T-helper 1 cell treated with Interleukin-12 subunit alpha and Interleukin-12 subunit beta and Interleukin-4 antibody, amounts not matched to agents 30 ng/mL and 1 ng/mL, for 36 hours (primary cell): ENCODE data around the gene PKN2. TPM values are rescaled to one million over a fixed set of nuclear protein-coding genes. Genes with fewer than 3 reads are reported as not detected.
"Not testable (repeated sequence)": the region's sequence is repeated elsewhere in the genome, so short reads cannot be mapped to it uniquely, and the experiment has no call there.

ENCODE experiments used
- intact Hi-C: fragments of 100-400 bp; cut with micrococcal nuclease; formaldehyde crosslinking; loops from one replicate; pipeline ENCODE4 v1.15.1; 2024
- total RNA-seq: library from RNA; stranded (reverse); gene quantifications from 2 replicates; pipeline ENCODE4 v1.2.3, GENCODE V29; 2022

PKN2 gene
- total RNA-seq, 1 donor from 2014 or later = 32.6 TPM

DNA sequence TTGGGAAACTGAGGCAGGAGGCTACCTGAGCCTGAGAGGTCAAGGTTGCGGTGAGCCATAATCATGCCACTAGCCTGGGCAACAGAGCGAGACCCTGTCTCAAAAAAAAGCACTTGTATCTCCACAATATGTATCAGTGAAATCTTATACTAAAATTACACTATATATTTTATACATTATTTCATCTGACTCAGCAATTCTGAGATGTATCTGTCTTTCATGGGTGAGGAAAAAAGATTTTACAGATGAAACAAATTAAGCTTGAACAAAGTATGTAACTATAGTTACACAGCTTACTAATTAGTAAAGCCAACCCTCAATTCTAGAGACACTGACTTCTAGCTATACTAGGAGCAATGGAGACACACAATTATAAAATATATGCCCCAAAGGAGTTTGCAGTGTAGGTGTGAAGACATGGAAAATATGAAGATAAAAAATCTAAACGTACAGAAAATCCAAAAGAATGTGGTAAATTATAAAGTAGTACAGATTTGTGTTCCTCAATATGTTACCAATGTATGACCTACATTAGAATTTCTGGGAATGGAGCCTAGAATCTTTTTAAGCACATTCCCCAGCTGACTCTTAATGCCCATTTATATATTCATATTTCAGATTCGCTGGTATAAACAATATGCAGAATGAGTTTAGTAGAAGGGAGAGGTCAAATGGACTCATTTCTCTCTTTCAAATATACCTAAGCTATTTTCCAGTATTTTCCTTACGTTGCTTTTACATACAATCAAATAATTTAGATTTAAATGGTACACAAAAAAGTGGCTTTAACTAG lies 192.7 kb downstream of the PKN2 start:
- intact Hi-C loops = loop anchor here (1.0 to 5.0 kb wide), 8 partner anchors 8 to 694 kb away; no protein-coding TSS in a partner anchor

DNA sequence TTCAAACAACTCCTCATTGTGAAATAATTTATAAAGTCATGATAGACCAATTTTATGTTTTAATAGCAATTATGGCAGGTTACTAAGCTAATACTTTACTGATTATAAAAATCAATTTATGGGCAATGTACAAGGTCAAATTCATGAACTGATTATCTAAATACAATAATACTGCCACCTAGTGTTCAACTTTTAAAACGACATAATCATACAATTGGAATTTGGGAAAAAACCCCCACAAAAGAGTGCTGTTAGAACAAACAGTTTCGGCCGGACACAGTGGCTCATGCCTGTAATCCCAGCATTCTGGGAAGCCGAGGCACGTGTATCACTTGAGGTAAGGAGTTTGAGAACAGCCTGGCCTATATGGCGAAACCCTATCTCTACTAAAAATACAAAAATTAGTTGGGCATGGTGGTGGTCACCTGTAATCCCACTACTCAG lies 193.3 kb downstream of the PKN2 start:
- intact Hi-C loops = loop anchor here (1.0 to 5.0 kb wide), 8 partner anchors 9 to 695 kb away; no protein-coding TSS in a partner anchor

DNA sequence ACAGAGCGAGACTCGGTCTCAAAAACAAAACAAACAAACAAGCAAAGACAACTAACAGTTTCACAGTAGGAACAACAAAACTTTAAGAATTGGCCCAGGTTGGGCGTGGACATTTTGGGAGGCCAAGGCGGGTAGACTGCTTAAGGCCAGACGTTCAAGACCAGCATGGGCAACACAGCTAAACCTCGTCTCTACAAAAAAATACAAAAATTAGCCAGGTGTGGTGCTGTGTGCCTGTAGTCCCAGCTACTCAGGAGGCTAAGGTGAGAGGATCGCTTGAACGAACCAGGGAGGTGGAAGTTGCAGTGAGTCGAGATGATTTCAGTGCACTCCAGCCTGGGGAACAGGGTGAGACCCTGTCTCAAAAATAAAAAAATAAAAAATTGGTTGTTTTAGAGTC lies 193.8 kb downstream of the PKN2 start:
- intact Hi-C loops = loop anchor here (1.0 to 5.0 kb wide), 8 partner anchors 10 to 696 kb away; no protein-coding TSS in a partner anchor

DNA sequence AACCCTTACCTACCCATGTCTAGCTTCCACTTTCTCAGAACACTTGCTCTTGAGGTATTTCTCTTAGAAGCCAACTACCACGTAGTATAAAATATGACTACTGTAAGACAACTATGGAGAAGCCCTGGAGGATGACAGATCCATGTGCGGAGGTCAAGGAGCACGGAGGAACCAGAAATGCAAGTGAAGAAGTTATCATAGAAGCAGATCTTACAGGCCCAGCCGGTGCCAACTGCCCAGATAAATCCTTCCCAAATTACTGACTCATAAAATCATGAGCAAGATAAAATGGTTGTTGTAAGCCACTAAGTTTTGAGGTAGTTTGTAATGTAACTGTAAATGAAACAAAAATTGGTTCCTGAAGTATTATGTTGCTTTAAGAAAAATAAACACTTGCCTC lies 194.7 kb downstream of the PKN2 start:
- intact Hi-C loops = loop anchor here (5.0 kb wide), 1 partner anchor 696 kb away; no protein-coding TSS in a partner anchor

DNA sequence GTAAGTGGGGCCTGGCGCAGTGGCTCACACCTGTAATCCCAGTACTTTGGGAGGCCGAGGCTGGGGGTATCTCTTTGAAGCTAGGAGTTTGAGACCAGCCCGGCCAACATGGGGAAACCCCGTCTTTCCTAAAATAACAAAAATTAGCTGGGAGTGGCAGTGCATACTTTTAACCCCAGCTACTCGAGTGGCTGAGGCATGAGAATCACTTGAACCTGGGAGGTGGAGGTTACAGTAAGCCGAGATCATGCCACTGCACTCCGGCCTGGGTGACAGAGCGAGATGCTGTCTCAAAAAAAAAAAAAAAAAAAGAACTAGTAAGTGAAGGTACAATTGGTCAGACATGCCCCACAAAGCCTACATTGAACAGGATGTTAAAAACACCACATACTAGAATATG lies 196.6 kb downstream of the PKN2 start:
- intact Hi-C loops = not testable (repeated sequence)

DNA sequence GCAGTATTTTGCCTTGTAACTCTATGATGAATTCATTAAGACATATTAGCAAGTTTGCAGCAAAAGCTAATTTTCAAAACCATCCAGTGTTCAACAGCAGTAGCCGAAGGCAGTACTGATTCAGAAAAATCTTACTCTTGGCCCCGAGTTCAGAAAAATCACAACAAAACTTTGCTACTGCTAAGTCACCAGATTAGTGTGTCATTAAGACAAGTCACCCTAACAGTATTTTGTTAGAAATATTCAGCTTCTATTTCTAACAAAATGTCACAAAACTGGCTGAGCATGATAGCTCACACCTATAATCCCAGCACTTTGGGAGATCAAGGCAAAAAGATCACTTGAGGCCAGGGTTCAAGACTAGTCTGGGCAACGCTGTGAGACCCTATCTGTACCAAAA lies 199.1 kb downstream of the PKN2 start:
- intact Hi-C loops = no loop called here

Other genes starting within 250 kb of the PKN2 start
- gene GTF2B, start 207.3 kb downstream of the PKN2 start, total RNA-seq = 43.2 and 44.7 TPM in 2 replicates